GM12878 (cell line): ENCODE data around the gene ZNF678.

ENCODE experiments used
- CTCF ChIP-seq, 3 experiments: IDR thresholded peaks in 2 of 3; conservative IDR thresholded peaks in 1 of 3; 2 replicates each; pipeline ENCODE4 v1.5.1; 2011; ENCODE audit warnings: low read depth in 3 of 3, low read length in 3 of 3, mild to moderate bottlenecking in 3 of 3, control low read depth in 2 of 3, moderate library complexity in 2 of 3, inconsistent platforms in 1 of 3, mixed read lengths in 1 of 3; ENCODE audit not compliant: control insufficient read depth in 2 of 3, insufficient read depth in 1 of 3; ENCODE audit errors: extremely low read depth in 1 of 3
- EP300 ChIP-seq, 2 experiments: fragments of 150-350 bp in 1 of 2; IDR thresholded peaks; 2 replicates each; pipeline ENCODE4 v1.6.1; 2011 to 2012; ENCODE audit warnings: low read depth in 2 of 2, low read length in 2 of 2, borderline replicate concordance in 1 of 2, improper control_type of control experiment in 1 of 2, inconsistent platforms in 1 of 2; ENCODE audit not compliant: control insufficient read depth in 1 of 2
- EZH2 ChIP-seq: IDR thresholded peaks from 2 replicates; pipeline ENCODE4 v1.6.1; 2012; ENCODE audit warnings: low read depth, mild to moderate bottlenecking, control low read depth, inconsistent platforms, low read length, borderline replicate concordance; ENCODE audit not compliant: control insufficient read depth
- HDAC2 ChIP-seq: fragments of 200-600 bp; sonication (generic); IDR thresholded peaks from 2 replicates; pipeline ENCODE4 v1.6.1; 2017
- MAX ChIP-seq: IDR thresholded peaks from 2 replicates; pipeline ENCODE4 v1.6.1; 2012; ENCODE audit warnings: low read depth, low read length, improper control_type of control experiment
- POLR2AphosphoS5 ChIP-seq: IDR thresholded peaks from 2 replicates; pipeline ENCODE4 v1.6.1; 2011; ENCODE audit warnings: mild to moderate bottlenecking, low read length, inconsistent platforms
- RFX5 ChIP-seq: IDR thresholded peaks from 2 replicates; pipeline ENCODE4 v1.6.1; 2011; ENCODE audit warnings: low read depth, low read length, improper control_type of control experiment
- SRF ChIP-seq, 2 experiments: IDR thresholded peaks; 2 replicates each; pipeline ENCODE4 v1.6.1; 2011; ENCODE audit warnings: low read depth in 2 of 2, low read length in 2 of 2, mild to moderate bottlenecking in 1 of 2, moderate library complexity in 1 of 2
- TAF1 ChIP-seq: IDR thresholded peaks from 2 replicates; pipeline ENCODE4 v1.6.1; 2011; ENCODE audit warnings: mild to moderate bottlenecking, low read depth, low read length, borderline replicate concordance

- no peak for TF ChIP-seq EZH2
- no peak for TF ChIP-seq CTCF (IDR thresholded peaks at IDR 0.05 in 2 of 3, conservative IDR thresholded peaks at IDR 0.05 in 1 of 3; ENCODE audit: control insufficient read depth in 2 of 3, extremely low read depth in 1 of 3, insufficient read depth in 1 of 3, low read depth in 3 of 3, low read length in 3 of 3)
- TF ChIP-seq TAF1: no peak
- TF ChIP-seq EP300 (IDR thresholded peaks at IDR 0.05; ENCODE audit: borderline replicate concordance in 1 of 2, control insufficient read depth in 1 of 2, low read depth in 2 of 2, low read length in 2 of 2): no peak
- TF ChIP-seq SRF (IDR thresholded peaks at IDR 0.05; ENCODE audit: low read depth in 2 of 2, low read length in 2 of 2): no peak
- no peak for TF ChIP-seq RFX5
- no peak for TF ChIP-seq POLR2AphosphoS5
- no peak for TF ChIP-seq HDAC2
- TF ChIP-seq MAX: no peak
Observed at GRCh38 chr1:227546598-227547309, 16.6 kb upstream of the ZNF678 start.
